Stomach (tissue), 9 donors: Measurements from ENCODE around the gene GLB1L2. TPM values are rescaled to one million over a fixed set of nuclear protein-coding genes. Genes with fewer than 3 reads are reported as not detected.

Experiments
- DNase-seq, 2 donors: peaks; one replicate each; pipeline versions ENCODE4 v3.0.0 to v3.0.0-alpha.2; 2013 to 2019
- H3K27ac ChIP-seq, 5 donors: fragments of 200-600 bp in 4 of 5; sonication (generic) in 4 of 5; one replicate each; pipeline ENCODE4 v1.5.1; 2013 to 2019; ENCODE audit warnings: mild to moderate bottlenecking in 1 of 5, moderate library complexity in 1 of 5
- H3K27me3 ChIP-seq, 3 donors: fragments of 200-600 bp; sonication (generic); one replicate each; pipeline ENCODE4 v1.5.1; 2017 to 2019; ENCODE audit warnings: mixed run types in 1 of 3
- H3K36me3 ChIP-seq, 4 donors: fragments of 200-600 bp; sonication (generic); 1 replicate in 3 of 4; 2 replicates in 1 of 4; pipeline ENCODE4 v1.5.1; 2016 to 2019
- H3K4me1 ChIP-seq, 4 donors: fragments of 200-600 bp; sonication (generic); one replicate each; pipeline ENCODE4 v1.5.1; 2016 to 2019
- H3K4me3 ChIP-seq, 4 donors: fragments of 200-600 bp; sonication (generic) in 3 of 4; one replicate each; pipeline ENCODE4 v1.5.1; 2016 to 2019; ENCODE audit warnings: mild to moderate bottlenecking in 1 of 4
- H3K9me3 ChIP-seq, 4 donors: fragments of 200-600 bp; sonication (generic); one replicate each; pipeline ENCODE4 v1.5.1; 2016 to 2019
- EP300 ChIP-seq: sonication (generic); formaldehyde crosslinking; IDR thresholded peaks from one replicate; pipeline ENCODE4 v1.6.1; 2017; ENCODE audit warnings: antibody characterized with exemption
- POLR2A ChIP-seq, 4 donors: fragments of 450-650 bp; IDR thresholded peaks; one replicate each; pipeline ENCODE4 v1.6.1; 2016; ENCODE audit warnings: antibody characterized with exemption in 4 of 4, control low read depth in 2 of 4, mild to moderate bottlenecking in 1 of 4, moderate library complexity in 1 of 4
- POLR2AphosphoS5 ChIP-seq, 3 donors: sonication (generic); formaldehyde crosslinking; IDR thresholded peaks; one replicate each; pipeline ENCODE4 v1.6.1; 2016; ENCODE audit warnings: antibody characterized with exemption in 3 of 3
- WGBS, 5 donors: extraction: QIAGEN DNeasy Blood & Tissue Kit in 3 of 5; methylation state at CpG; one replicate each; pipeline versions ENCODE4 v1.1.5 to v1.1.7; 2013 to 2018; 5-methylcytosine and 5-hydroxymethylcytosine counted together
- intact Hi-C: fragments of 100-400 bp; cut with DNase I; formaldehyde crosslinking; loops from one replicate; pipeline ENCODE4 v1.15.1; 2023; ENCODE audit warnings: low total_unique reads
- polyA plus RNA-seq, 3 donors: library from polyadenylated mRNA; stranded (reverse); fragments of 200-250 nt; gene quantifications; one replicate each; pipeline ENCODE4 v1.2.3, GENCODE V29; 2013
- total RNA-seq, 5 donors: library from RNA; depleted of rRNA; stranded (reverse); fragments of >200 nt; gene quantifications; one replicate each; pipeline versions ENCODE4 v1.1.0 to v1.2.3, GENCODE V29; 2014 to 2016
- TF ChIP-seq, protein P1 (sequence below), 7 experiments: fragments of 450-650 bp in 4 of 7; fragments of 200-600 bp in 3 of 7; sonication (generic) in 3 of 7; IDR thresholded peaks; one replicate each; pipeline ENCODE4 v1.5.1; 2016 to 2019; ENCODE audit warnings: antibody characterized with exemption in 7 of 7, control low read depth in 2 of 7, mild to moderate bottlenecking in 1 of 7
- donor health status: healthy with polysubstance abuse.
- donor health status: Bipolar disorder and iron deficiency.
- donor health status: healthy.

Gene GLB1L2
- total and polyA plus RNA-seq, 8 donors, result 2.1 to 19.2 (median 5.3) TPM

DNA sequence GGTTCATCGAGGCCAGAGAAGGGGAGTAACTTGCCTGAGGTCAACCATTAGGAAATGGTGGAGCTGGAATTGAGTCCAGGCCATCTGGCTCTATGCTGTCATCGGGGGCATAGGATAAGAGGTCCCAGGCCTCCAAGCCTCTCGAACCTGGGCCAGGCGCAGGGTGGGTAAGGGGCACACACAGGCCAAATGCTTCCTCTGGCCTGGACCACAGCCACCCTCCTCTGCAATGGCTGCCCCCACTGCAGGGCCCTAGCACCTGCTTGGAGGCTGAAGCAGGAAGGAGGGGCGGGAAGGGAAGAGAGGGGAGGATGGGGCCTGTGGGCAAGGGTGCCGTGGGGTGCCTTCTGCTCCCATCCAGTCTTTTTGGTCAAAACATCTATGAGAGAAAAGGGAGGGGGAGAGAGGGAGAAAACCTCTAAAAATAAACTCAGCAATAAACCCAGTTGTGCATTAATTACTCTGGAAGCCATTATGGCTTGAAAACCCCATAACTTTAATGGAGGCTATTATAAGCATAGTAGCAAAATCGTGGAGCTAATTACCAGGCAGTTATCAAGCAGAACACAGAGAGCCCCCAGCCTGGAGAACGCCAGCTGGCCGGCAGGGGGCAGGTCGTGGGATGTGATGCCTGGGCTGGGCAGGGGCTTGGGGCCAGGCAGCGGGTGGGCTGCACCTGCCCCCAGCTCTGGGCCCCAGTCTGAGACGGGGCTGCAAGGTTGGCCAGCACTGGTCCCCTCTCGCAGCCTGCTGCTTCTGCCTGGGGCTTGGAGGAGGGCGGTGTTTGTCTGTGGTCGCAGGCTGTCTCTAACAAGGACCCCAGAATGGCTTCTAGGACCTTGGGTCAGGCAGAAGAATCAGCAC is 59.1 kb downstream of the GLB1L2 start:
- no peak for DNase-seq
- peaks cover 0 to 21% (median 0%) of the 10 kb centered on the region in 3 donors for H3K27me3 ChIP-seq
- H3K9me3 ChIP-seq, result no peaks in the 10 kb centered on the region
- 73 to 80% (median 78%) methylated on average over 15 of the region's 15 CpGs for WGBS, 5 donors
- no peaks in the 10 kb centered on the region for H3K36me3 ChIP-seq
- H3K4me3 ChIP-seq, result no peak overlapping the region
- H3K27ac ChIP-seq, result no peak overlapping the region
- intact Hi-C loops, result no loop called here
- H3K4me1 ChIP-seq, result peaks cover 0 to 2% (median 0%) of the 10 kb centered on the region in 4 donors
- TF ChIP-seq POLR2A (IDR thresholded peaks at IDR 0.05) (no peak), EP300 (no peak), POLR2AphosphoS5 (IDR thresholded peaks at IDR 0.05) (no peak)
- TF ChIP-seq, protein P1, sequence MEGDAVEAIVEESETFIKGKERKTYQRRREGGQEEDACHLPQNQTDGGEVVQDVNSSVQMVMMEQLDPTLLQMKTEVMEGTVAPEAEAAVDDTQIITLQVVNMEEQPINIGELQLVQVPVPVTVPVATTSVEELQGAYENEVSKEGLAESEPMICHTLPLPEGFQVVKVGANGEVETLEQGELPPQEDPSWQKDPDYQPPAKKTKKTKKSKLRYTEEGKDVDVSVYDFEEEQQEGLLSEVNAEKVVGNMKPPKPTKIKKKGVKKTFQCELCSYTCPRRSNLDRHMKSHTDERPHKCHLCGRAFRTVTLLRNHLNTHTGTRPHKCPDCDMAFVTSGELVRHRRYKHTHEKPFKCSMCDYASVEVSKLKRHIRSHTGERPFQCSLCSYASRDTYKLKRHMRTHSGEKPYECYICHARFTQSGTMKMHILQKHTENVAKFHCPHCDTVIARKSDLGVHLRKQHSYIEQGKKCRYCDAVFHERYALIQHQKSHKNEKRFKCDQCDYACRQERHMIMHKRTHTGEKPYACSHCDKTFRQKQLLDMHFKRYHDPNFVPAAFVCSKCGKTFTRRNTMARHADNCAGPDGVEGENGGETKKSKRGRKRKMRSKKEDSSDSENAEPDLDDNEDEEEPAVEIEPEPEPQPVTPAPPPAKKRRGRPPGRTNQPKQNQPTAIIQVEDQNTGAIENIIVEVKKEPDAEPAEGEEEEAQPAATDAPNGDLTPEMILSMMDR (IDR thresholded peaks at IDR 0.05), result no peak

DNA sequence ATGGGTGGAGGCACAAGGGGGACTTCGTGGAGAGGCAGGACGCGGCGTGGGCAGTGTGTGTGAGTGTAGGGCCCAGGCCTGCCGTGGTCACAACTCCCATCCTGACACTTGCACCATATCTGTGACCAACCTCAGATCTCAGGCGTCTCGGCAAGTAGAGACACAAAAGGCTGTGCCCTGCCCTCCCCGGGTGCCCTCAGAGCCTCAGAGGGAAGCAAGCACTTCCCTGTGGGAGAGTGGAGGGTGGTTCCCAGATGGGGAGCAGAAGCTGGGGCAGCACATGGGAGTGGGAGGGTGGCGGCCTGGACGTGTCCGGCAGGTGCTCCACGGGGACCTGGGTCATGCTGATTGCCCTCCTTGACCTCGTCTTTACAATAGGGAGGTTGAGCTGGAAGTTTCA is 59.9 kb downstream of the GLB1L2 start:
- Histone ChIP-seq H3K4me1 (no peaks in the 10 kb centered on the region), H3K4me3 (no peak overlapping the region), H3K27me3 (peaks cover 0 to 16% (median 0%) of the 10 kb centered on the region in 3 donors), H3K36me3 (no peaks in the 10 kb centered on the region), H3K9me3 (no peaks in the 10 kb centered on the region), H3K27ac (no peak overlapping the region)
- no peak for DNase-seq
- WGBS, 5 donors, result 77 to 85% (median 85%) methylated on average over 13 of the region's 13 CpGs
- no peak for TF ChIP-seq EP300
- intact Hi-C loops, result no loop called here

DNA sequence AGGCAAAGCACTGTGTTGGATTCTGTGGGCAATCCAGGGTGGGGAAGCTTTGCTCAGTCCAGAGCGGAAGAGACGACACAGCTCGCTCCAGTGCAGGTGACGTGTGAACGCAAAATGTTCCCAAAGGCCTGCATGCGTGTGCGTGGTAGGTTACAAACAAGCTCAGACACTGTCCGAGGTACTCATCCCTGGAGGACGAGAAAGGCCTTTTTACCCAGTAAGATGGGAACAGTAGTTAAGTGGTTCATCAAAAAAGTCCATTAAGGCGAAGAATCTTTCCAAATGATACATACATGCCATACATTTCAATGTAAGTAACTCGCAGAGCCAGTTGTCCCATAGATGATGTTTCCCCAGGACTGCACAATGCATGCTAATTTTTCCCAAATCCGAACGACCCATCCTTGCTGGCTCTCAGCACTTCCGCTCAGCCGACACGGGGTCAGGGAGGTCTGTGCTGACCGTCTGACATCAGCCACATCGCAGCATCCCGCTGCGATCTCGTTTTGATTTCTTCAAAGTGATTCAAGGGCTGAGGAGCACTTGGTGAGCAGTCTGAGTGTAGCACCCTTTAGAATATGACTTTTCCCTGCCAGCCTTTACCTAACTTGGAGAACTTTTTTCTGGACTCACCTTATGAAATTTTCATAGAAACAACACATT is 61.3 kb downstream of the GLB1L2 start:
- H3K4me1 ChIP-seq, result peaks cover 0 to 12% (median 3%) of the 10 kb centered on the region in 4 donors
- WGBS, 5 donors, result 83 to 88% (median 84%) methylated on average over 21 of the region's 21 CpGs
- no peaks in the 10 kb centered on the region for H3K36me3 ChIP-seq
- H3K27me3 ChIP-seq, result peaks cover 0 to 17% (median 0%) of the 10 kb centered on the region in 3 donors
- H3K9me3 ChIP-seq, result no peaks in the 10 kb centered on the region
- no peak overlapping the region for H3K27ac ChIP-seq
- no peak for TF ChIP-seq EP300
- TF ChIP-seq POLR2AphosphoS5 (IDR thresholded peaks at IDR 0.05), result no peak
- TF ChIP-seq, protein P1 (IDR thresholded peaks at IDR 0.05), result no peak
- no peak for TF ChIP-seq POLR2A (IDR thresholded peaks at IDR 0.05)
- no peak for DNase-seq
- H3K4me3 ChIP-seq, result no peak overlapping the region
- intact Hi-C loops, result no loop called here

DNA sequence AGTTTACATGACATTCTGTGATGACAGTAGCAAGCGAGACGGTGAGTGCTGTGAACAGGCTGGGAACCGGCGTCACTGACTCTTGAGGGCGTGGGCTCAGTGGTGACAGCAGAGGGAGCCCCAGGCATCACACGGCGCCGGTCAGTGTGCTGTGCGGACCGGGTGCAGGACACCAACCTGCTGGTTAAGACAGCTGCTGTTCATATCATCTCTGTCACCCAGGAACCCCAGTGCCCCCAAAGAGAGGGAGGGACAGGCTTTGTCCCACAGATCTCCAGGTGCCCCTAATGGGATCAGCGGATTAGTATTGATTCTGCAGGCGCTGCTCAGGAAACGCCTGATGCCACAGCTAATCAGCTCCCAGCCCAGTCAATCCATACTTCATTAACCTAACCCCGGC is 61.9 kb downstream of the GLB1L2 start:
- Histone ChIP-seq H3K9me3 (no peaks in the 10 kb centered on the region), H3K4me1 (peaks cover 3 to 18% (median 8%) of the 10 kb centered on the region in 4 donors), H3K36me3 (no peaks in the 10 kb centered on the region), H3K4me3 (no peak overlapping the region), H3K27me3 (peaks cover 0 to 20% (median 0%) of the 10 kb centered on the region in 3 donors), H3K27ac (no peak overlapping the region)
- 23 to 27% (median 25%) methylated on average over 13 to 14 of the region's 14 CpGs for WGBS, 5 donors
- peak; percentile 49 to 59 for DNase-seq
- intact Hi-C loops, result no loop called here
- TF ChIP-seq, protein P1 (IDR thresholded peaks at IDR 0.05), result peak in 4 of 7 experiments; percentile 7 to 41 (median 22)
- TF ChIP-seq EP300, result no peak
